Common myeloid progenitor, CD34-positive (primary cell): ENCODE results near the gene SLC25A3.

Source experiments
- CTCF ChIA-PET: fragments of 350-600 bp; sonication (Branson Sonifier 250); formaldehyde crosslinking; loops from one replicate; lab custom pipeline; 2021; ENCODE audit warnings: antibody characterized with exemption; lab: Charles Lee
- POLR2A ChIA-PET: fragments of 350-600 bp; sonication (Branson Sonifier 250); formaldehyde crosslinking; loops from one replicate; lab custom pipeline; 2021; ENCODE audit warnings: antibody characterized with exemption; lab: Charles Lee
- DNase-seq, 3 donors: peaks; one replicate each; pipeline versions ENCODE4 v3.0.0 to v3.0.0-alpha.2; 2013
- H3K27ac ChIP-seq, 2 experiments: 1 replicate in 1 of 2; 2 replicates in 1 of 2; pipeline ENCODE4 v1.7.0; 2013; ENCODE audit warnings: inconsistent platforms in 2 of 2, low read length in 2 of 2, mild to moderate bottlenecking in 2 of 2, low read depth in 1 of 2, moderate library complexity in 1 of 2; ENCODE audit not compliant: severe bottlenecking in 2 of 2, insufficient read depth in 1 of 2, poor library complexity in 1 of 2
- H3K27me3 ChIP-seq, 5 experiments: replicated peaks in 2 of 5; 1 replicate in 3 of 5; 2 replicates in 2 of 5; pipeline versions ENCODE4 v1.6.1 to v1.7.0; 2013; ENCODE audit warnings: low read length in 4 of 5, mild to moderate bottlenecking in 2 of 5, moderate library complexity in 2 of 5, inconsistent platforms in 1 of 5; ENCODE audit not compliant: insufficient read depth in 5 of 5, control insufficient read depth in 4 of 5
- H3K36me3 ChIP-seq, 4 experiments: 1 replicate in 2 of 4; 2 replicates in 2 of 4; pipeline versions ENCODE4 v1.6.1 to v1.7.0; 2013; ENCODE audit warnings: low read length in 3 of 4, control low read depth in 1 of 4, mild to moderate bottlenecking in 1 of 4; ENCODE audit not compliant: control insufficient read depth in 4 of 4, insufficient read depth in 4 of 4
- H3K4me1 ChIP-seq, 4 experiments: 1 replicate in 3 of 4; 2 replicates in 1 of 4; pipeline versions ENCODE4 v1.6.1 to v1.7.1; 2013; ENCODE audit warnings: low read length in 3 of 4, mild to moderate bottlenecking in 3 of 4, control low read depth in 1 of 4, inconsistent platforms in 1 of 4, moderate library complexity in 1 of 4; ENCODE audit not compliant: control insufficient read depth in 4 of 4, insufficient read depth in 4 of 4; ENCODE audit errors: control extremely low read depth in 1 of 4
- H3K4me3 ChIP-seq, 7 experiments: 1 replicate in 4 of 7; 2 replicates in 3 of 7; pipeline versions ENCODE4 v1.5.1 to v1.7.0; 2013; ENCODE audit warnings: mild to moderate bottlenecking in 7 of 7, low read length in 6 of 7, moderate library complexity in 6 of 7, inconsistent platforms in 2 of 7, low read depth in 2 of 7, control low read depth in 1 of 7; ENCODE audit not compliant: insufficient read depth in 4 of 7, control insufficient read depth in 1 of 7; ENCODE audit errors: extremely low read depth in 1 of 7
- H3K9me3 ChIP-seq, 5 experiments: 1 replicate in 4 of 5; 2 replicates in 1 of 5; pipeline versions ENCODE4 v1.6.1 to v1.7.1; 2013; ENCODE audit warnings: low read length in 4 of 5, mild to moderate bottlenecking in 2 of 5, inconsistent platforms in 1 of 5, low read depth in 1 of 5, moderate library complexity in 1 of 5; ENCODE audit not compliant: control insufficient read depth in 4 of 5, insufficient read depth in 2 of 5; ENCODE audit errors: control extremely low read depth in 1 of 5
- WGBS: methylation state at CpG from one replicate; pipeline ENCODE4 v1.1.5; 2013; ENCODE audit not compliant: insufficient coverage; 5-methylcytosine and 5-hydroxymethylcytosine counted together

Gene SLC25A3

GRCh38 chr12:98606359-98606988, 13.0 kb downstream of the SLC25A3 start:
- POLR2A ChIA-PET: interaction anchor here (0.6 kb wide), 1 partner anchor 16 kb away, joined by 3 read pairs; no protein-coding TSS in a partner anchor

GRCh38 chr12:98610596-98610995, 17.1 kb downstream of the SLC25A3 start:
- CTCF ChIA-PET: interaction anchor here (1.1 to 1.4 kb wide), 3 partner anchors 16 to 192 kb away, joined by 3 to 4 read pairs (median 3); no protein-coding TSS in a partner anchor
- no CpG with 5 or more reads among the region's 2 CpGs for WGBS
- H3K4me1 ChIP-seq: peaks cover 4 to 48% (median 12%) of the 10 kb centered on the region in 4 experiments
- no peak for DNase-seq
- H3K4me3 ChIP-seq: no peak overlapping the region
- POLR2A ChIA-PET: no interaction called here
- no peaks in the 10 kb centered on the region for H3K9me3 ChIP-seq
- no peaks in the 10 kb centered on the region for H3K27me3 ChIP-seq
- no peaks in the 10 kb centered on the region for H3K36me3 ChIP-seq
- H3K27ac ChIP-seq: no peak overlapping the region

More at GRCh38 chr12:98606359-98606988, 13.0 kb downstream of the SLC25A3 start:
- Histone ChIP-seq H3K4me1 (peaks cover 0 to 15% (median 7%) of the 10 kb centered on the region in 4 experiments), H3K9me3 (no peaks in the 10 kb centered on the region), H3K27me3 (no peaks in the 10 kb centered on the region), H3K36me3 (peaks cover 8 to 31% (median 23%) of the 10 kb centered on the region in 4 experiments), H3K4me3 (peak overlapping the region in 1 of 7 experiments; percentile 26), H3K27ac (no peak overlapping the region)
- DNase-seq: peak in 2 of 3 donors; percentile 27 to 33
- CTCF ChIA-PET: interaction anchor here (0.7 to 6.1 kb wide), 13 partner anchors 10 to 79 kb away, joined by 3 to 47 read pairs (median 5); partner anchors contain the start of gene SLC25A3
- WGBS: no CpG with 5 or more reads among the region's 2 CpGs

- ChIA-PET CTCF (no interaction called here), POLR2A (interaction anchor here (0.6 kb wide), 1 partner anchor 10 kb away, joined by 3 read pairs; no protein-coding TSS in a partner anchor)
- H3K9me3 ChIP-seq: no peaks in the 10 kb centered on the region
- no peak overlapping the region for H3K4me3 ChIP-seq
- no peak overlapping the region for H3K27ac ChIP-seq
- 95% methylated on average over 2 of the region's 5 CpGs for WGBS
- peak in 1 of 3 donors; percentile 18 for DNase-seq
- no peaks in the 10 kb centered on the region for H3K27me3 ChIP-seq
- peaks cover 2 to 42% (median 6%) of the 10 kb centered on the region in 4 experiments for H3K4me1 ChIP-seq
- H3K36me3 ChIP-seq: no peaks in the 10 kb centered on the region
These were observed 19.3 kb downstream of the SLC25A3 start for GRCh38 chr12:98612696-98613334.

- no peak overlapping the region for H3K27ac ChIP-seq
- no peak overlapping the region for H3K4me3 ChIP-seq
- H3K9me3 ChIP-seq: no peaks in the 10 kb centered on the region
- 0% methylated on average over 1 of the region's 4 CpGs for WGBS
- H3K27me3 ChIP-seq: no peaks in the 10 kb centered on the region
- ChIA-PET POLR2A (interaction anchor here (0.6 kb wide), 1 partner anchor 12 kb away, joined by 3 read pairs; no protein-coding TSS in a partner anchor), CTCF (interaction anchor here (0.7 to 3.6 kb wide), 8 partner anchors 10 to 52 kb away, joined by 3 to 13 read pairs (median 4); no protein-coding TSS in a partner anchor)
- H3K36me3 ChIP-seq: no peaks in the 10 kb centered on the region
- H3K4me1 ChIP-seq: peaks cover under 1 to 44% (median 14%) of the 10 kb centered on the region in 4 experiments
- DNase-seq: peak; percentile 48 to 74 (median 63)
These were observed 25.5 kb downstream of the SLC25A3 start for GRCh38 chr12:98618952-98619351.

- Histone ChIP-seq H3K27me3 (no peaks in the 10 kb centered on the region), H3K4me3 (no peak overlapping the region), H3K27ac (no peak overlapping the region), H3K9me3 (no peaks in the 10 kb centered on the region), H3K36me3 (peaks cover 3 to 16% (median 7%) of the 10 kb centered on the region in 4 experiments), H3K4me1 (no peaks in the 10 kb centered on the region)
- ChIA-PET POLR2A (interaction anchor here (0.7 kb wide), 1 partner anchor 152 kb away, joined by 3 read pairs; no protein-coding TSS in a partner anchor), CTCF (interaction anchor here (1.0 to 1.1 kb wide), 2 partner anchors 39 to 41 kb away, joined by 3 read pairs; no protein-coding TSS in a partner anchor)
- DNase-seq: no peak
- 100% methylated on average over 3 of the region's 4 CpGs for WGBS
These were observed 42.3 kb downstream of the SLC25A3 start for GRCh38 chr12:98635657-98636323.

GRCh38 chr12:98637068-98637467, 43.6 kb downstream of the SLC25A3 start:
- WGBS: no CpG with 5 or more reads among the region's 2 CpGs
- H3K27me3 ChIP-seq: no peaks in the 10 kb centered on the region
- ChIA-PET CTCF (interaction anchor here (1.2 to 1.9 kb wide), 2 partner anchors 7 to 20 kb away, joined by 3 to 5 read pairs; no protein-coding TSS in a partner anchor), POLR2A (no interaction called here)
- H3K36me3 ChIP-seq: peaks cover 3 to 14% (median 7%) of the 10 kb centered on the region in 4 experiments
- H3K9me3 ChIP-seq: no peaks in the 10 kb centered on the region
- H3K27ac ChIP-seq: no peak overlapping the region
- H3K4me3 ChIP-seq: no peak overlapping the region
- peaks cover 0 to 5% (median 0%) of the 10 kb centered on the region in 4 experiments for H3K4me1 ChIP-seq
- no peak for DNase-seq
